Esophagus squamous epithelium (tissue), 5 donors: ENCODE measurements around the gene SPIN2A. TPM values are rescaled to one million over a fixed set of nuclear protein-coding genes. Genes with fewer than 3 reads are reported as not detected.
"Not testable (repeated sequence)": the region's sequence is repeated elsewhere in the genome, so short reads cannot be mapped to it uniquely, and the experiment has no call there.

ENCODE experiments used
- DNase-seq: peaks from one replicate; lab custom pipeline; 2025; lab: John Stamatoyannopoulos, UW
- H3K27ac ChIP-seq, 4 donors: fragments of 200-600 bp; sonication (generic); one replicate each; pipeline ENCODE4 v1.5.1; 2016 to 2019; ENCODE audit warnings: mild to moderate bottlenecking in 1 of 4
- H3K27me3 ChIP-seq, 4 donors: fragments of 200-600 bp; sonication (generic); 1 replicate in 3 of 4; 2 replicates in 1 of 4; pipeline versions ENCODE4 v1.5.1 to v1.6.0; 2017 to 2021; ENCODE audit warnings: antibody characterized with exemption in 1 of 4
- H3K36me3 ChIP-seq, 3 donors: fragments of 200-600 bp; sonication (generic); one replicate each; pipeline ENCODE4 v1.5.1; 2016 to 2019
- H3K4me1 ChIP-seq, 3 donors: fragments of 200-600 bp; sonication (generic); one replicate each; pipeline ENCODE4 v1.5.1; 2017 to 2019
- H3K4me3 ChIP-seq, 4 donors: fragments of 200-600 bp; sonication (generic); 1 replicate in 3 of 4; 2 replicates in 1 of 4; pipeline ENCODE4 v1.5.1; 2016 to 2019; ENCODE audit warnings: mild to moderate bottlenecking in 2 of 4, moderate library complexity in 1 of 4
- H3K9me3 ChIP-seq, 3 donors: fragments of 200-600 bp; sonication (generic); one replicate each; pipeline ENCODE4 v1.5.1; 2016 to 2019
- POLR2A ChIP-seq, 4 donors: fragments of 450-650 bp; IDR thresholded peaks; one replicate each; pipeline ENCODE4 v1.6.1; 2017; ENCODE audit warnings: antibody characterized with exemption in 4 of 4, mild to moderate bottlenecking in 4 of 4, moderate library complexity in 3 of 4
- WGBS, 2 donors: methylation state at CpG; one replicate each; pipeline ENCODE4 v1.1.5; 2018; 5-methylcytosine and 5-hydroxymethylcytosine counted together
- intact Hi-C: fragments of 100-400 bp; cut with DNase I; formaldehyde crosslinking; loops from one replicate; pipeline ENCODE4 v1.15.0; 2022
- total RNA-seq, 4 donors: library from RNA; depleted of rRNA; stranded (reverse); fragments of >200 nt; gene quantifications; one replicate each; pipeline ENCODE4 v1.1.0, GENCODE V29; 2016
- TF ChIP-seq, protein P1 (sequence below), 6 experiments: fragments of 450-650 bp in 4 of 6; fragments of 200-600 bp in 2 of 6; sonication (generic) in 2 of 6; IDR thresholded peaks; one replicate each; pipeline ENCODE4 v1.5.1; 2016 to 2019; ENCODE audit warnings: antibody characterized with exemption in 6 of 6, mild to moderate bottlenecking in 4 of 6, moderate library complexity in 4 of 6
- donor health status: DM: yes; HTN: yes; CAD: no.

The SPIN2A gene
- total RNA-seq, 4 donors from 2014 or later: 0.19 to 0.22 TPM; not detected in 2

- Histone ChIP-seq H3K4me3 (peak within 1 kb of the TSS; percentile 50 to 77 (median 64)), H3K4me1 (peaks cover 0 to 5% (median 0%) of the 10 kb centered on the region in 3 donors), H3K27me3 (no peaks in the 10 kb centered on the region), H3K27ac (peak within 1 kb of the TSS; percentile 75 to 87 (median 86)), H3K9me3 (no peaks in the 10 kb centered on the region), H3K36me3 (no peaks in the 10 kb centered on the region)
- WGBS, 2 donors: 0 to 43% methylated on average over 1 to 29 of the region's 43 CpGs
- intact Hi-C loops: loop anchor here (10.0 kb wide), 1 partner anchor 1324 kb away; no protein-coding TSS in a partner anchor
- TF ChIP-seq, protein P1, sequence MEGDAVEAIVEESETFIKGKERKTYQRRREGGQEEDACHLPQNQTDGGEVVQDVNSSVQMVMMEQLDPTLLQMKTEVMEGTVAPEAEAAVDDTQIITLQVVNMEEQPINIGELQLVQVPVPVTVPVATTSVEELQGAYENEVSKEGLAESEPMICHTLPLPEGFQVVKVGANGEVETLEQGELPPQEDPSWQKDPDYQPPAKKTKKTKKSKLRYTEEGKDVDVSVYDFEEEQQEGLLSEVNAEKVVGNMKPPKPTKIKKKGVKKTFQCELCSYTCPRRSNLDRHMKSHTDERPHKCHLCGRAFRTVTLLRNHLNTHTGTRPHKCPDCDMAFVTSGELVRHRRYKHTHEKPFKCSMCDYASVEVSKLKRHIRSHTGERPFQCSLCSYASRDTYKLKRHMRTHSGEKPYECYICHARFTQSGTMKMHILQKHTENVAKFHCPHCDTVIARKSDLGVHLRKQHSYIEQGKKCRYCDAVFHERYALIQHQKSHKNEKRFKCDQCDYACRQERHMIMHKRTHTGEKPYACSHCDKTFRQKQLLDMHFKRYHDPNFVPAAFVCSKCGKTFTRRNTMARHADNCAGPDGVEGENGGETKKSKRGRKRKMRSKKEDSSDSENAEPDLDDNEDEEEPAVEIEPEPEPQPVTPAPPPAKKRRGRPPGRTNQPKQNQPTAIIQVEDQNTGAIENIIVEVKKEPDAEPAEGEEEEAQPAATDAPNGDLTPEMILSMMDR (IDR thresholded peaks at IDR 0.05): no peak
- TF ChIP-seq POLR2A (IDR thresholded peaks at IDR 0.05): peak in 2 of 4 donors; percentile 4 to 57
- DNase-seq: peak; percentile 29
Measured at GRCh38 chrX:57121162-57121755, 15.9 kb downstream of the SPIN2A start, which contains the start of gene SPIN2B. Gene SPIN2B (minus strand): TSS chrX:57121548.

- Histone ChIP-seq H3K27ac (peak overlapping the region; percentile 75 to 87 (median 86)), H3K4me3 (peak overlapping the region; percentile 50 to 77 (median 64))
- 0 to 15% methylated on average over 7 to 10 of the region's 12 CpGs for WGBS, 2 donors
- not testable (repeated sequence) for H3K36me3 ChIP-seq, DNase-seq, H3K4me1 ChIP-seq, H3K9me3 ChIP-seq, H3K27me3 ChIP-seq
- intact Hi-C loops: loop anchor here (10.0 kb wide), 1 partner anchor 1324 kb away; no protein-coding TSS in a partner anchor
Measured at GRCh38 chrX:57120619-57121161, 16.5 kb downstream of the SPIN2A start.

- DNase-seq: no peak
- Histone ChIP-seq H3K27ac (no peak overlapping the region), H3K36me3 (no peaks in the 10 kb centered on the region), H3K27me3 (no peaks in the 10 kb centered on the region), H3K4me3 (no peak overlapping the region), H3K4me1 (peaks cover 0 to 5% (median 0%) of the 10 kb centered on the region in 3 donors), H3K9me3 (no peaks in the 10 kb centered on the region)
- TF ChIP-seq, protein P1 (IDR thresholded peaks at IDR 0.05): no peak
- TF ChIP-seq POLR2A (IDR thresholded peaks at IDR 0.05): no peak
- 83% methylated on average over 1 of the region's 1 CpG; no CpG with 5 or more reads in 1 of the 2 donors for WGBS, 2 donors
- intact Hi-C loops: no loop called here
Measured at GRCh38 chrX:57119416-57119815, 17.8 kb downstream of the SPIN2A start.

GRCh38 chrX:57117566-57117965 lies 19.6 kb downstream of the SPIN2A start:
- intact Hi-C loops, H3K4me3 ChIP-seq, H3K27me3 ChIP-seq, H3K9me3 ChIP-seq, DNase-seq, H3K36me3 ChIP-seq, H3K4me1 ChIP-seq: not testable (repeated sequence)
- H3K27ac ChIP-seq: peak overlapping the region in 1 of 4 donors; percentile 13
- WGBS, 2 donors: 29 to 41% methylated on average over 4 of the region's 4 CpGs

DNA sequence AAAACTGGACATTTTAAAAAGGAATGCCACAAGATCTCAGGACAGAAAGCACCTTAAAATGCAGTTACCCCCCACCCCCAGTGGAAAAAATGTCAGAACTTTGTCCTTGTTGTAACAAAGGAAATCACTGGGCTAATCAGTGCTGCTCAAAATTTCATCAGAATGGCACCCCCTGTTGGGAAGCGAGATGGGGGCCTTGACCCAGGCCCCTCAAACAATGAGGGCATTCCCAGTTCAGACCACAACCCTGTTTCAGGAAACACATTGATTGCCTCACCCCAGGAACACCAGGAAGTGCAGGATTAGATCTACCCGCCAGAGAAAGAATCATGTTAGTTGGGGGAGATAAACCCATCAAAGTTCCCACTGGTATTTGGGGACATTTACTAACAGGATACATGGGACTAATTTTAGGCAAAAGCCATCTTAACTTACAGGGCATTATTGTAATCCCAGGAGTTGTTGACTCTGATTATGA lies 32.2 kb downstream of the SPIN2A start:
- H3K9me3 ChIP-seq: no peaks in the 10 kb centered on the region
- no peak for DNase-seq
- no peaks in the 10 kb centered on the region for H3K27me3 ChIP-seq
- peaks cover 0 to 15% (median 0%) of the 10 kb centered on the region in 3 donors for H3K36me3 ChIP-seq
- H3K27ac ChIP-seq: no peak overlapping the region
- WGBS, 2 donors: 56 to 71% methylated on average over 1 of the region's 2 CpGs
- TF ChIP-seq, protein P1 (IDR thresholded peaks at IDR 0.05): no peak
- no peak for TF ChIP-seq POLR2A (IDR thresholded peaks at IDR 0.05)
- no peaks in the 10 kb centered on the region for H3K4me1 ChIP-seq
- H3K4me3 ChIP-seq: no peak overlapping the region
- intact Hi-C loops: no loop called here

DNA sequence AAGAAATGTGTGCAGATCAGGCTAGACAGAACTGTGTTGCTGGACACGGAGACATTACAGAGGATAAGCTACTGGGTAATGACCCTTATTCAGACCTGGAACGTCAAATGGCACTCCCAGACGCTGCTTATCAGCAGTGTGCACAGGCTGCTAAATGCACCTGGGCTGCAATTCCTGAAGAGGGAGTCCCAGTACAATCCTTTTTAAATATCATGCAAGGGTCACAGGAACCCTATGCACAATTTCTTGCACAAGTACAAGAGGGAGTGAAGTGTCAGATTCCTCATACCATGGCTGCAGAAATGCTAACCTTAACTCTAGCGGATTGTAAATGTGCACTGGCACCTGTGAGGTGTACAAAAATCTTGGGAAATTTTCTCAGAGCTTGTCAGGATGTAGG lies 32.8 kb downstream of the SPIN2A start:
- intact Hi-C loops: no loop called here
- H3K4me3 ChIP-seq: no peak overlapping the region
- H3K27me3 ChIP-seq: no peaks in the 10 kb centered on the region
- no peak for DNase-seq
- no peaks in the 10 kb centered on the region for H3K4me1 ChIP-seq
- WGBS, 2 donors: 77 to 100% methylated on average over 2 to 4 of the region's 4 CpGs
- peaks cover 0 to 13% (median 0%) of the 10 kb centered on the region in 3 donors for H3K36me3 ChIP-seq
- TF ChIP-seq, protein P1 (IDR thresholded peaks at IDR 0.05): no peak
- TF ChIP-seq POLR2A (IDR thresholded peaks at IDR 0.05): no peak
- H3K27ac ChIP-seq: no peak overlapping the region
- H3K9me3 ChIP-seq: peaks cover 0 to 3% (median 0%) of the 10 kb centered on the region in 3 donors
